Ishikawa (cell line): ENCODE measurements around the gene SERINC3.

ENCODE experiments used
- CREB1 ChIP-seq: IDR thresholded peaks from 2 replicates; pipeline ENCODE4 v1.6.1; 2012; ENCODE audit warnings: low read depth
- EGR1 ChIP-seq: IDR thresholded peaks from 2 replicates; pipeline ENCODE4 v1.6.1; 2012
- RAD21 ChIP-seq: IDR thresholded peaks from 2 replicates; pipeline ENCODE4 v1.6.1; 2012; ENCODE audit warnings: low read depth
- TAF1 ChIP-seq: IDR thresholded peaks from 2 replicates; pipeline ENCODE4 v1.6.1; 2012; ENCODE audit warnings: low read depth, mild to moderate bottlenecking

DNA sequence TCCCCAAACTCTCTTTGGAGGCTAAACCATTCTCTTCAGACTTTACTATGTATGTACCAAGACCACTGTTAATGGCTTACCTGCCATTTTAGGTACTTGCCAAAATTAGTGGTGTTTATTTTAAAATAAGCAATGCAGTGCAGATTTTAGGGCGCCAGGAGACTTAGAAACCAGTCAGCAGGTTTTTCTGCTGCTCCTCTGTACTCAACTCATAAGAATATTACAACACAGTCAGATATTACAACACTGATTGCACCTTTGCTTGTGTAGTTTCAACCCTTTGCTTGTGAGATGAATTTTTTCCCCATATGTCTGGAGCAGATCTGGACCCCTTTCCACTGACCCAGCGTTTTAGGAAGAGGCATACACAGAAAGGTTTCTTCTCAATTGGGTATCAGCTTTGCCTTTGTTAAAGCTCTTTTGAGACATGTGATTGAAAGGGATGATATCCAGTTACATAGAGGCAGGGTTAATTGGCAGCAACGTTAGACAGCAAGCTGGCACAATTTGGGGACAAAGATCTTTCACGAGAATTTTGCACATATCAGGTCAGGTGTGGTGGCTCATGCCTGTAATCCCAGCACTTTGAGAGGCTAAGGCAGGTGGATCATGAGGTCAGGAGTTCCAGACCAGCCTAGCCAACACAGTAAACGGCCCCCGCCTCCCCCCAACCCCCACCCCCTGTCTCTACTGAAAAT is 40.0 kb downstream of the SERINC3 start:
- TF ChIP-seq EGR1 (no peak), RAD21 (no peak), TAF1 (no peak), CREB1 (no peak)
